ENCODE data around the gene NPSR1.
"Not testable (repeated sequence)": the region's sequence is repeated elsewhere in the genome, so short reads cannot be mapped to it uniquely, and the experiment has no call there.

DNA sequence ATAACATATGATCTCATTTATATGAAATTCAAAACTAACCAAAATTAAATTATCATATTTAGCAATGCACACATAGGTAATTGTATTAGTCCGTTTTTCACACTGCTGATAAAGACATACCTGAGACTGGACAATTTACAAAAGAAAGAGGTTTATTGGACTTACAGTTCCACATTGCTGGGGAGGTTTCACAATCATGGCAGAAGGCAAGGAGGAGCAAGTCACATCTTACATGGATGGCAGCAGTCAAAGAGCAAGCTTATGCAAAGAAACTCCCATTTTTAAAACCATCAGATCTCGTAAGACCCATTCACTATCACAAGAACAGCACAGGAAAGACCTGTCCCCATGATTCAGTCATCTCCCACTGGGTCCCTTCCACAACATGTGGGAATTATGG is 200.4 kb downstream of the NPSR1 start:
- TF ChIP-seq POLR2A, POLR2AphosphoS5, EP300 (IDR thresholded peaks at IDR 0.05): not testable (repeated sequence)
- TF ChIP-seq, protein P1, sequence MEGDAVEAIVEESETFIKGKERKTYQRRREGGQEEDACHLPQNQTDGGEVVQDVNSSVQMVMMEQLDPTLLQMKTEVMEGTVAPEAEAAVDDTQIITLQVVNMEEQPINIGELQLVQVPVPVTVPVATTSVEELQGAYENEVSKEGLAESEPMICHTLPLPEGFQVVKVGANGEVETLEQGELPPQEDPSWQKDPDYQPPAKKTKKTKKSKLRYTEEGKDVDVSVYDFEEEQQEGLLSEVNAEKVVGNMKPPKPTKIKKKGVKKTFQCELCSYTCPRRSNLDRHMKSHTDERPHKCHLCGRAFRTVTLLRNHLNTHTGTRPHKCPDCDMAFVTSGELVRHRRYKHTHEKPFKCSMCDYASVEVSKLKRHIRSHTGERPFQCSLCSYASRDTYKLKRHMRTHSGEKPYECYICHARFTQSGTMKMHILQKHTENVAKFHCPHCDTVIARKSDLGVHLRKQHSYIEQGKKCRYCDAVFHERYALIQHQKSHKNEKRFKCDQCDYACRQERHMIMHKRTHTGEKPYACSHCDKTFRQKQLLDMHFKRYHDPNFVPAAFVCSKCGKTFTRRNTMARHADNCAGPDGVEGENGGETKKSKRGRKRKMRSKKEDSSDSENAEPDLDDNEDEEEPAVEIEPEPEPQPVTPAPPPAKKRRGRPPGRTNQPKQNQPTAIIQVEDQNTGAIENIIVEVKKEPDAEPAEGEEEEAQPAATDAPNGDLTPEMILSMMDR (IDR thresholded peaks at IDR 0.05): not testable (repeated sequence)

All from sigmoid colon (tissue), 4 donors.